ENCODE data around the gene ABHD16A.
A peak's percentile ranks its signal among the peaks of the same experiment; 100 is the strongest.

The ABHD16A gene

DNA sequence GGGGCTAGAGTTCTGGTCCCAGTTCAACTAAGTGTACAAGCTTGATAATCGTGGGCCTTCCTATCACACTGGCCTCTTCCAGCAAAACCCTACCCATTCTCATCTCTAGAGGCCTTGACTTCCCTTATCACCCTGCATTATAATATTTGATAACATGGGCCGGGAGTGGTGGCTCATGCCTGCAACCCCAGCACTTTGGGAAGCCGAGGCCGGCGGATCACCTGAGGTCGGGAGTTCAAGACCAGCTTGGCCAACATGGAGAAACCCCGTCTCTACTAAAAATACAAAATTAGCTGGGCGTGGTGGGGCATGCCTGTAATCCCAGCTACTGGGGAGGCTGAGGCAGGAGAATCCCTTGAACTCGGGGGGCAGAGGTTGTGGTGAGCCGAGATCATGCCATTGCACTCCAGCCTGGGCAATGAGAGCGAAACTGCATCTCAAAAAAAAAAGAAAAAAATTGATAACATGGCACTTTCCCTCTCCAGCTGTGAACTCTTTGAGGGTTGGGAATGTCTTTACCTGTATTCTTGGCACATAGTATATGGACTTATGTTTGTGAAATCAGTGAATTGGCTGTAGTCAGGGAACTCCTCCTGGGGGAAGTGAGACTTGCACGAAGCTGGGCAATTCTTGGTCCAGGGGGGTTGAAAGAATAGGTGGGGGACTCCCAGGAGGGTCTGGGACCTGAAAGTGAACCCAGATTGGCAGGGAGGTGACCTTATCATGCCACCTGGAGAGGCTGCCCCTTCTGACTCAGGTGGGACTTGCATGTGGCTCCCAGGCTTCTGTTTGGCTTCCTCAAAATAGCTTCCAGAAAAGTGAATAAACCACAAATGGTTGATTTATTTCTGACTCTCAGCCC, 41.6 kb downstream of the ABHD16A start:
- DNase-seq (ENCODE audit: low spot score): no peak

DNA sequence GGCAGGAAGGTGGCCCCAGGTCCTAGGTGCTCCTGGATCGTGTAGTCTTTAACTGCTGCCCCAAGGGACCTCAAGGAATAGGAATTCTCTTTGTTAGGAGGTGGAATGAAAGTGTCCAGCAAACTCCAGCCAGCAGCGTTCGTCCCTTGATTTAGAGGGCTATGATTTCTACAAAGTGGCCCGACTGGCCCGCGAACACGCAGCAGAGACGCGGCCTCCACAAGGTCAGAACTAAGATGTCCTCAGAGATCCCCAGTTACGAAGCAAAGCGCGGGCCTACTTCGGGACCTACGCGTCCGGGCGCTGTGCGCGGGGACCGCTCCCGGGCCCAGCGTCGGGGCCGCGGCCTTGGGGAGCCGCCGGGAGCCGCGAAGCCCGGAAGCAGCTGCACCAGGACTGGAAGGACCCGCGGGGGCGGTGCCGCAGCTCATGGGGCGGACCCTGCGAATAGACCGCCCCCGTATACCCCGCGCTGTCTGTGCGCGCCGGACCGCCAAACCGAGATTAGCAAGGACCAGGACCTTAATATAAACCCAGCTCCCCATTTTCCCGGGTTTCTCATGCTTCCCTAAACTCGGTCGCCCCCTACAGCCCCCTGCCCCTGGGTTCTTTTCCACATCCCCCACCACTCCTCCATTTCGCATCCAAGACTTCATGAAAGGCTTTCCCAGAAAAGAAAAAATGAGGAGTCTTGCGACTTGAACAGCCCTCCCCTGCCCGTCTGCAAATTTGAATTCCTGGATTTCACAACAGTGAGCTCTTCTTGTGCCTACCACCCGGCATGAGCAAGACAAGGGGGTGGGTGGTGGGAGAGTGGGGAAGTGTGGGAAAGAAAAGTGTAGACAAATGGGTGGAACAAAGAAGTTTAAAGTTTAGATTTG, 42.5 kb downstream of the ABHD16A start, which contains the start of gene C6orf47:
Gene C6orf47 (minus strand): TSS at position 398 of the 881 bp plus-strand sequence. CDS start 831 bp downstream, outside the sequence.
- DNase-seq (ENCODE audit: low spot score): peak; percentile 83

DNA sequence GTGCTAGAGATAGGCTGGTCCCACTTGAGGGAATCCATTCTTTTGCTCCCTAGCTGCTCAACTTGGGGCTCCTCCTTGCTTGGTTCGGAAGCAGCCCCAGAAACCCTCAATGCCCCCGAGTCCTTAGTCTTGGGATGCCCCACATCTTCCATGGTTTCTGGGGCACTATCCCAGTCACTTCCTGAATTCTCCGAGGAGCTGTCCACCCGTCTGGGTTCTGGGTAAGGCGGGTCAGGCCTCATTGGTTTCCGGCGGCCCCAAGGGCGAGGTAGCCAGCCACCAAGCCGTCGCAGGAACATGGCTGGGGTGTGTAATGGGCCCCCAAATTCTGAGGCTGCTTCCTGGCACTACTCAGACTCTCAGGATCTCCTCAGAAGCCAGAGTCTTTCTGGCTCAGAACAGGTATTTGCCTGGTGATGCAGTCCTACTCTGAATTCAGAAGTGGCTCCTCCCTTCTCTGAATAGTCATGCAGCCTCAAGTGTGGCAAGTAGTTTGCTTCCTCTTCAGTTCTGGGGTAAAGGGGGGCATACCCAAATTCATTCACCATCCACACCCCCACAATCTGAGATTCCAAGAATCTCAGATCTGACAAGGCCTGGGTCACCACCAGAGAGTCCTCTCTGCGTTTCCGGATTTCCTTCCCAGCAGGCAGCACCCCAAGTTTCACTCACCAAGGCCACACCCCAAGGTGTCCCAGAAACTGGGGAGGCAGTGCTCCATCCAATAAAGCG, 43.3 kb downstream of the ABHD16A start:
- DNase-seq (ENCODE audit: low spot score): peak; percentile 42

DNA sequence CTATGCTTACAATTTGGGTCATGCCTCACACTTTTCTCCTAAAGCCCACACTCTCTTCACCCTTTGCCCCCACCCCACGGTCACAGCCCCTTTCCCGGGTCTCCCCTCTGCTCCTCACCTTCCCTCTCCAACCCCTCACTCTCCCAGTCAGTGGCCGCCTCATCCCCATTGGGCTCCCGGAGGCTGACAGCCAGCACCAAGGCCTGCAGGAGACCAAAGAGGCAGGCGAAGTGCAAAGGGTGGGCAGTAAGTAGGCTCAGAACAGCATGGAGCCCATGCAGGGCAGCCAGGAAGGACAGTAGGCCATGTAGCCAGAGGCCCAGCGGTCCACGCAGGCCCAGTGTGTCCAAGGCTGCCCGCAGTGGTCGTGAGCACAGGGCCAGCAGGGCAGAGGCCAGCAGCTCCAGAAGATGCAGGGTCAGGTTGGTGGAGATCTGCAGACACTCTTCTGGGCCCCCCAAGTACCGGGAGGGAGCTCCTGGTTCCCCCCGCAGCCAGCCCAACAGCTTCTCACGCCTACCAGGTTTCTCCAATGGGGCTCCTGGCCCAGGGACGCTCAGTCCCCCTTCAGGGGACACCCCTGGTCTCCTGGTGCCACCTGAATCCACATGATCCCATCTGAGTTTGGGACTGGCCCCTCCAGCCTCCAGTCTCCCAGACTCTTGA, 44.0 kb downstream of the ABHD16A start:
- DNase-seq (ENCODE audit: low spot score): no peak

DNA sequence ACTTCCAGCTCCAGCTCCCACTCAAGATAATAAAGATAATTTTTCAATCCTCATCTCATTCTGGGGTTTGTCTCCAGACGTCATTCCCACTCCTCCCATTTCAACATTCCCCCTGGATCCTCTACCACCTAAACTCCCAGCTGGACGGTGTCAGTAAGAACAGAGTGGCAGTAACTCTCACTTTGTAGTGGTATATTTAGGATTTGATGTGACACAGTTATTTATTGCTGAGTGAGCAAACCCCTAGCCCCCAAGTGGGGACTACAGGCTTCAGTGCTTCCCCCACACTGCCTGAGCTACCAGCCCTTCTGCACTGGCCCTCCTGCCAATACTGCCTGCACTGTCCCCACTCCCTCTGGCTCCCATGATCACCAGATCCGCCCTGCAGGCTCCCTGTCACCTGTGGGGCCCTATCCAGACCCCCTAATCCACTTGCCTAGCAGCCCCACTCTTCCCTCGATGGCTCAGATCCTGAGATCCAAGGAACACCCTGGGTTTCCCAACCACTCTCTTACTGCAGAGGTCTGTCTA, 44.9 kb downstream of the ABHD16A start:
- no peak for DNase-seq (ENCODE audit: low spot score)

DNA sequence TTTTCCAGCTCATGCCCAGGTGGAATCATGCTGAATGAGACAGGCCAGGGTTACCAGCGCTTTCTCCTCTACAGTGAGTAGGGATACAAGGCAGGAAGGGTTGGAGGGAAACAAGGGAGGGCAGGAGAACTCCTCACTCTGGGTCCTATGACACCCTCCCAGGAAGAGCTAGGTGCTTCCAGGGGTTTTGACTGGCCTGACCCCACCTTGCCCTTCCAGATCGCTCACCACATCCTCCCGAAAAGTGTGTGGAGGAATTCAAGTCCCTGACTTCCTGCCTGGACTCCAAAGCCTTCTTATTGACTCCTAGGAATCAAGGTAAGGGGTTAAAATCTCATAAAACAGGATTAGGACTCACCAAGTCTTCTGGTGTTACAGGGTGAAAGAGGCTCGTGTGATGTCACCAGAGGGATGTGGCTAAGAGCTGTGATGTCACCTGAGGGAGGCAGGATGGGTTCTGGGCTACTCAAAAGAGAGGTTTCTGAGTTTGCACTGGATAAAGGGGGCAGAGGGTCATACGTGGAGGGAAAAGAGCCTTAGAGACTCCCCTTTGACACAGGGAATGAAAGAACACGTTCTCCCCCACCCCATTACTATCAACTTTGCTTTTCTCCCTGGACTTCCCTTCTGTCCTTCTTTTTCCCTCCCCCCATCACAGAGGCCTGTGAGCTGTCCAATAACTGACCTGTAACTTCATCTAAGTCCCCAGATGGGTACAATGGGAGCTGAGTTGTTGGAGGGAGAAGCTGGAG, 45.5 kb downstream of the ABHD16A start:
- no peak for DNase-seq (ENCODE audit: low spot score)

DNA sequence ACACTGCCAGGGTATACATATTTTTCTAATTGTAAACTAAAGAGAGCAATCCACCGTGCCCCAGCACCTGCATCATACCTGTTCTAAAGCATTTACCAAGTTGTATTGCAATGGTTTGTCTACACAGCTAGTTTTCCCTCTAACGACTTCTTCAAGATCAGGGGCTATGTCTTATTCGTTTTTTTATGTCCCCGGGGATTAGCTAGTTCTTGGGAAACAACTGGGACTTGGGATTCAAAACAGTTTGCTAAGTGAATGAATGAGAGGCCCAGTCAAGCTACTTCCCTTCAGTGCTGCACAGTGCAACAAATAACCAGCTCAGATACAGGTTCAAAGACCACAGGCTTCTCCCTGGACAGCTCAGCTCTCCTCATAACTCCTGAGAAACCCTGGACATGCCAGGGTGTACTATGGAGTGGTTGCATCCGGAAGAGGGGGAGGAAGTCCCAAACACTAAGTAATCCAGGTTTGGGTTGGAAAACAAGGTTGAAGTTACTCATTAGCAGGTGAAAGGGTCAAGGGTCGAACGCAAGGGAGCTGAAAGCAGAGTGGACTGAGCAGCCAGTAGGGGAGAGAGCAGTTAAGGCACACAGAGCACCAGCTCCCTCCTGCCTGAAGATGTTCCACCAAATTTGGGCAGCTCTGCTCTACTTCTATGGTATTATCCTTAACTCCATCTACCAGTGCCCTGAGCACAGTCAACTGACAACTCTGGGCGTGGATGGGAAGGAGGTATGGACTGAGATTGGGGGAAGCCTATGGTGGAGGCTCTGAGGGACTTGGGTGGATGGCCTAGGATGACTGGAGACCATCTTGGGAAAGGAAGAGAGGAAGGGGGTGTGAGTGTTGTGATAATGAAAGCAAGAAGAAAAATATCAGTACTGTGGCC, 47.5 kb downstream of the ABHD16A start, which contains the start of gene APOM:
Gene APOM (plus strand): TSS at position 546 of the 889 bp plus-strand sequence. CDS start 73 bp downstream, at position 619.
- no peak for DNase-seq (ENCODE audit: low spot score)

DNA sequence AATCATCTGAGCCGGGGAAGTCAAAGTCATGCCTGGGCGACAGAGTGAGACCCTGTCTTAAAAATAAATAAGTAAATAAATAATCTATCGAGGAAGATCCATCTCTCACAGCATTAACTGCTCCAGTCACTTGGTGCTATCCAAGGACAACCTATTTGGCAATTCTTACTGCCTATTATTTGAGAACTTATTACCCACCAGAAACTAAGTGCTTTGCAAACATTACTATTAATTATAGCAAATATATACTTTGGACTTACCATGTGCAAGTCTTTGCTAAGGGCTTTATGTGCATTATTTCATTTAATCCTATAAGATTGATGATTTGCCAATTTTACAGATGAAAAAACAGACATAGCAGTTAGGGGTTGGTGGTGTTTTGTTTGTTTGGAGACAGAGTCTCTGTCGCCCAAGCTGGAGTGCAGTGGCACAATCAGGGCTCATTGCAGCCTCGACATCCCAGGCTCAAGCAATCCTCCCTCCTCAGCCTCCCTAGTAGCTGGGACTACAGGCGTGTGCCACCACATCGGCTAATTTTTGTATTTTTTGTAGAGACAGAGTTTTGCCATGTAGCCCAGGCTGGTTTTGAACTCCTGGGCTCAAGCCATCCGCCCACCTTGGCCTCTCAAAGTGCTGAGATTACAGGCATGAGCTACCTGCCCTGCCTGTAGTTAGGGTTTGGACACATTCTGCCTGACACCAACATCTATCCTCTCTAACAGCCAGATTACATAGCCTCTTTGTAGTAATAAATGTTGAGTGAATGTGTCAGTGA, 48.4 kb downstream of the ABHD16A start:
- no peak for DNase-seq (ENCODE audit: low spot score)

DNA sequence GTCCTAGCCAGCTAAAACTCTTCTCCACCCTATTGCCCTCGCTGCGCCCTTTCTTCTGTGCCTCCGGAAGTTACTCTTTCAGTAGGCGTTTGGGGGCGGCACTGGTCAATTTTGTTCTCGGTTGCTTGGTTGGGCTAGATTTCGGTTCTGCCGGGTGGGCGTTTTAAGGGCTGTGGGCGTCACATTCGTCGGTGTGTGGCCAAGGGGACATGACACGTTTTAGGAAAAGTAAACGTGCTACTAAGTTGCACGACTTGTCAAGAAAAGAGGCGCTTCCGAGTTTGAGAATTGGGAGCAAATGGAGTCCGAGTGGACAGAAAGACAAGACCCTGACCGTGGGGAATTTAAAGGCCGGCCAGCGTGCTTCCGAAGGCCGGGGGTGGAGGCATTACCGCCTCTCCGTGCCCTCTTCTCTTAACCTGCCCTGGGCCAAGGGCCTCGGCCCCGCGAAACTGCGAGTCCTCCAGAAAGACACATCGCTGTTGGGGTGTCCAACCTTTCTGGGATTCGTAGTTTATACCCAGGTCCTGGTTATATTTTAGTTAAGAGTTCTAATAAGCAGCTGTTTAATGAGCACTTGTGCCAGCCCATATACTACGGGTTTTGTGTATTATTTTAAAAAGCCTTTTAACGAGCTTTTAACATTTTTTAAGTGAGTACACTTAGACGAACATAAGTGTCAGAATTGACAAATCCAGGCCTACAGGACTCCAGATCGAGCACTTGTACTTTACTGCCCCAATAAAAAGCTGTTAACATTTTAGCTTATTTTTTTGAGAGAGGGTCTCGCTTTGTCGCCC, 50.0 kb downstream of the ABHD16A start:
- peak; percentile 88 for DNase-seq (ENCODE audit: low spot score)

DNA sequence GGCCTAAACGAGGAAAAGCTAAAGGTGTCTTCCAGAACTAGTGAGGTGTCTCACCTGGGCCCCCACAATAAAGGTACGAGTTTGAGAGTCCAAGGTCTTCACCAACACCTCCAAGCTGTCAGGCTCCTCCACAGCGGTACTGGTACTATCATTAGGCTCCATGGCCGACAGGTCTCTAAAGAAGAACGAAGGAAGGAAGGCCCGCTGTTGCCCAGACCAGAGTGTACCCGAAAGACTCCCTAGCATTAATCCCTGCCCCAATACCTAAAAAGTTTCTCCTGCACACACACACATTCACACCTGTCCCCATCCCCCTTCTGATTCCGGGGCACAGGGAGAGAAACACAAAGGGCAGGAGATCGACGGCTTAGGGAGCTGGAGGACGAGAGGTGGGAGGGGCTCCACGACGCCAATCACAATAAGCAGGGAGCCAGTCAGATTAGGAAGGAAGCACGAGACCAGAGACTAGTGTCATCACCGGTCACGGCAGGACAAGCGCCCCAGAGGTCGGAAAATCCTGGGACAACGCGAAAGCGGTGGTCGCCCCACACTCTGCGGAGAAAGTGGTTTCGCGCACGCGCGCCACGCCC, 51.4 kb downstream of the ABHD16A start:
- peak; percentile 67 for DNase-seq (ENCODE audit: low spot score)

DNA sequence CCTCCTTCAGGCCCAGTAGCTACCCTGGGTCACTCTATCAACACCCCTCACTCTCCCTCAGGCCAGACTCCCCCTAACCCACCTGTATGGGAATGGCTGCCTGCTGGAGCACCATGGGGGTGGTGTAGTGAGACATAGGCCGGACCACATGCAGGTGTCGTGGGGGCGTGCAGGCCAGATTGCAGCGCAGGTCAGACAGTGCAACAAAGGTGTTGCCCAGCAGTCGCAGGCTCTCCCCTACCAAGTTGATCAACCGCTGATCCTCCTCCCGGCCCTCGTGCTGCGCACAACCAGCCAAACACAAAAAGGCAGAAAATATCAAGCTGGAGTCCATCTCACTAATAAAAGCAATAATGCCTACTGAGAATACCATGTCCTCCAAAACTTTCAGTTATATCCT, 57.8 kb downstream of the ABHD16A start:
- no peak for DNase-seq (ENCODE audit: low spot score)

DNA sequence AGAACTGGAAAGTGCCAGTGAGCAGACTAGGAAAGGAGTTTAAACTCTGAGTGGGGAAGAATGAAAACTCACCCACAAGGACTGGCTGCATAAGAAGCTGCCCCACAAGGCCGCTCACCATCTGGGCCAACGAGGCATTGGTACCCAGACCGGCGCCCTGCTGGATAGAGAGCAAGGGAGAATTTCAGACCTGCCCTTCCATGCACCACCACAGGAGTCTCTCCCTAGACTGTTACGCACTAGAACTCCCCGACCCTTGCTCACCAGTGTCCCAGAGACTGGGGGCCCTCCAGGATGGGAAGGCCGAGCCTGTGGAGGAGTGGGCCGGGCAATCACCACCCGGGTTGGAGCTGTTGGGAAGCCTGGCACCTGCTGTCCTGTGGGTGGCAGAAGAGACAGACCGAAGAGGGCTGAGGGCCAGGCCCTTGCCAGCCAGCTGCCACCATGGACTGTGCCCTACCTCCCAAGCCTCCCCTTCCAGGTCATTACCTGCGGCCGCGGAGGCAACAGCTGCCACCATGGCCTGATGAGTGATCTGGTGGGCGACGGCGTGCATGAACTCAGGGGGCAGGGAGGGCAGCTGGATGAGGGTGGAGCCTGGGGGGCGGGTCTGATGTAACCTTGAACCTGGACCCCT, 59.2 kb downstream of the ABHD16A start:
- DNase-seq (ENCODE audit: low spot score): no peak

DNA sequence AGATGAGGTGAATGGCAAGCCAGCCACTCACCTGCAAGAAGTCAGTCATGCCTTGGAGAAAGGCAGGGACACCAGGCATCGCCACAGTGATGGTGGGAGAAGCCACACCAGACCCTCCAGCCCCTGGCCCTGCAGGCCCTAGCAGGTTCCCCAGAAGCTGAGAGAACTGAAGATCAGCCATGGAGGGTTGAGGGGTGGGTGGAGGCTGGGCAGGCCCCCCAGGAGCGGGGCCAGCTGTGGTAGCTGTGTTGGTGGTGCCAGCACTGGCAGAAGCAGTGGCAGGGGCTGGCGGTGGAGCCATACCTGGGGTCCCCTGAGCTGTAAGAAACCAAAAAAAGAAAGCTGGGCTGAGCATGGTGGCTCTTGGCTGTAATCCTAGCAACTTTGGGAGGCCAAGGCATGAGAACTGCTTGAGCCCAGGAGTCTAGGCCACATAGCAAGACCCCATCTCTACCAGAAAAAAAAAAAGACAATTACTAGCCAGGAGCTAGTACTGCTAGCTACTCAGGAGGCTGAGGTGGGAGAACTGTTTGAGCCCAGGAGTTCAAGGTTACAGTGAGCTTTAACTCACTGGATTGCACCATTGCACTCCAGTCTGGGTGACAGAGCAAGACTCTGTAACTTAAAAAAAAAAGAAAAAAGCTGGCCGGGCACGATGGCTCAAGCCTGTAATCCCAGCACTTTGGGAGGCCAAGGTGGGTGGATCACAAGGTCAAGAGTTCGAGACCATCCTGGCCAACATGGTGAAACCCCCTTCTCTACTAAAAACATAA, 60.1 kb downstream of the ABHD16A start:
- no peak for DNase-seq (ENCODE audit: low spot score)

DNA sequence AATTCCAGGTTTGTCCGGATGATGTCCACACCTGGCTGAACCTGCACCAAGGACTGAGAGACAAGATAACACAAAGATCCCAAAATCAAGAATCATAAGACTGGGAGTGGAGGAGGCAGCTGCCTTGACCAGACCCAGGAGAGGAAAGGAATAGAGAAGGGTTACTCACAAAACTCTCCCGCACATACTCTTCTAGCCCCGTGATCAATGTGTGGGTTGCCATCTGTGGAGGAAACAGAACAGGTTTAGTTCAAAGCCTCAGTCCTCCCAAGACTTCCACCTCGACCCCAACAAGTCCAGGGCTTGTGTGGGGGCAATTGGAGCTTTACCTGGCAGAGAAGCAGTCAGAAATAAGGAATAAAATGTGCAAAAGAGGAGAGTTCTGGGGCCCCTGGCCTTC, 61.8 kb downstream of the ABHD16A start:
- no peak for DNase-seq (ENCODE audit: low spot score)

DNA sequence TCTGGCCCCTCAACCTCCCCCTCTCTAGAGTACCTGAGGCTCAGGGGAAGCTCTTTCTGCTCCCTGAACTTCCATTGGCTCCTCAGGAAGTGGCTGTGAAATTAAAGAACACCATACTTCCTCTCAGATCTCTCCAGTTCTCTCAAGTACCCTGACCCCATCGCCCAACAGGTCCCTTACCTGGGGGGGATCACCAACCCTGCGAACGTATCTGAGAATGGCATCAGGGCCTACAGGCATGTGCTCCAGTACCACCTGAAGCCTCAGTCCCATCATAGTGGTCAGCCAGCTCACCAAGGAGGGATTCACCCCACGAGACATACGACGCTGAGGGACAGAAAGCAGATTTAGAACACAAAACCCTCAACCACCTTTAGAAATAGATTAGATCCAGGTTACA, 62.5 kb downstream of the ABHD16A start:
- no peak for DNase-seq (ENCODE audit: low spot score)

DNA sequence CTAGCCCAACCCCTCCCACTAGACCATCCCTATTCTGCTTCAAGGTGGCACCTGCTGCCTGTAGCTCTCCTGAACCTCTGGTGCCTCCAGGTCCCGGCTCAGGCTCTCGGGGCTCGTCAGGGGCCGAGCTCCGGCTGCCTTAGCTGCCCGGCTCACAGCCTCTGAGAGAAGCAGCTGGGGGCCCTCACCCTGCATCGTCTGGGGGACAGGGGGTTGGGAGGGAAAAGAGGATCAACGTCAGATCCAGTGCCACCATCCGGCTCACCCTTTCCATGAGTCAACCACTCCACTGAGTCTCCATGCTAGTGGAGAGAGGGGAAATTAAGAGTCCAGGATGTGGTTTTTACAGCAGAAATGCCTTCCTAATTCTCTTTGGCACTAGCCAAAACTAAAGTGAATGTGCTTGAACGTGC, 63.7 kb downstream of the ABHD16A start:
- DNase-seq (ENCODE audit: low spot score): no peak

Data from activated CD4-positive, alpha-beta T cell treated with anti-CD3 and anti-CD28 coated beads, Interleukin-2, Interleukin-4, amounts not matched to agents 100 ng/mL and 50 ng/mL, durations not matched to agents 16 hours and 8 hours (primary cell).